DND-41 (cell line): Measurements from ENCODE around the gene SLC6A16.

Experiments used
- CTCF ChIP-seq: IDR thresholded peaks from 2 replicates; pipeline ENCODE4 v1.5.1; 2012; ENCODE audit warnings: borderline replicate concordance, low read length, moderate library complexity, mild to moderate bottlenecking; ENCODE audit not compliant: poor library complexity, severe bottlenecking; ENCODE audit errors: extremely low read depth
- EZH2 ChIP-seq: IDR thresholded peaks from 3 replicates; pipeline ENCODE4 v1.6.1; 2012; ENCODE audit warnings: borderline replicate concordance, low read depth, mild to moderate bottlenecking, moderate library complexity, low read length, inconsistent platforms; ENCODE audit not compliant: severe bottlenecking

GRCh38 chr19:49340865-49341718 is 16.1 kb upstream of the SLC6A16 start:
- TF ChIP-seq CTCF, result no peak
- no peak for TF ChIP-seq EZH2
